DND-41 (cell line): ENCODE results near the gene PUM1.

Experiments
- ATAC-seq: fragments of 200-7000 bp; cut with Tn5 transposase; 3 replicates; pipeline ENCODE4 v1.9.1; 2021; ENCODE audit warnings: low read depth; ENCODE audit not compliant: insufficient read depth
- DNase-seq: peaks from one replicate; pipeline ENCODE4 v3.0.0-alpha.2; 2020
- H2AFZ ChIP-seq: 2 replicates; pipeline ENCODE4 v1.6.0; 2012; ENCODE audit warnings: low read depth, low read length
- H3K27ac ChIP-seq: 2 replicates; pipeline ENCODE4 v1.5.1; 2012; ENCODE audit warnings: low read length, inconsistent platforms
- H3K27me3 ChIP-seq: fragments of 200-600 bp; sonication (generic); 2 replicates; pipeline ENCODE4 v1.6.0; 2012; ENCODE audit warnings: low read length, mild to moderate bottlenecking, inconsistent platforms; ENCODE audit not compliant: insufficient read depth, poor library complexity
- H3K36me3 ChIP-seq: 2 replicates; pipeline ENCODE4 v1.5.1; 2012; ENCODE audit warnings: low read length, inconsistent platforms; ENCODE audit not compliant: insufficient read depth
- H3K4me1 ChIP-seq: 2 replicates; pipeline ENCODE4 v1.5.1; 2012; ENCODE audit warnings: mild to moderate bottlenecking, low read length; ENCODE audit not compliant: insufficient read depth
- H3K4me2 ChIP-seq: 2 replicates; pipeline ENCODE4 v1.6.0; 2012; ENCODE audit warnings: mild to moderate bottlenecking, moderate library complexity, low read length, inconsistent platforms; ENCODE audit not compliant: insufficient read depth
- H3K4me3 ChIP-seq, 2 experiments: fragments of 200-600 bp in 1 of 2; shearing (Covaris generic) in 1 of 2; 2 replicates each; pipeline ENCODE4 v1.5.1; 2012 to 2016; ENCODE audit warnings: inconsistent platforms in 2 of 2, low read length in 2 of 2, mild to moderate bottlenecking in 2 of 2, low read depth in 1 of 2, moderate library complexity in 1 of 2
- H3K79me2 ChIP-seq: 2 replicates; pipeline ENCODE4 v1.6.0; 2012; ENCODE audit warnings: low read length, inconsistent platforms; ENCODE audit not compliant: insufficient read depth
- H3K9ac ChIP-seq: 2 replicates; pipeline ENCODE4 v1.6.0; 2012; ENCODE audit warnings: low read depth, mild to moderate bottlenecking, inconsistent platforms, low read length, moderate library complexity
- H3K9me3 ChIP-seq: 2 replicates; pipeline ENCODE4 v1.5.1; 2012; ENCODE audit warnings: low read length, moderate library complexity, mild to moderate bottlenecking, inconsistent platforms; ENCODE audit not compliant: insufficient read depth, severe bottlenecking
- H4K20me1 ChIP-seq: 2 replicates; pipeline ENCODE4 v1.6.0; 2012; ENCODE audit warnings: low read length; ENCODE audit not compliant: insufficient read depth
- EZH2 ChIP-seq: IDR thresholded peaks from 3 replicates; pipeline ENCODE4 v1.6.1; 2012; ENCODE audit warnings: borderline replicate concordance, low read depth, mild to moderate bottlenecking, moderate library complexity, low read length, inconsistent platforms; ENCODE audit not compliant: severe bottlenecking
- TF ChIP-seq, protein P1 (sequence below): IDR thresholded peaks from 2 replicates; pipeline ENCODE4 v1.5.1; 2012; ENCODE audit warnings: borderline replicate concordance, low read length, moderate library complexity, mild to moderate bottlenecking; ENCODE audit not compliant: poor library complexity, severe bottlenecking; ENCODE audit errors: extremely low read depth

PUM1 gene

DNA sequence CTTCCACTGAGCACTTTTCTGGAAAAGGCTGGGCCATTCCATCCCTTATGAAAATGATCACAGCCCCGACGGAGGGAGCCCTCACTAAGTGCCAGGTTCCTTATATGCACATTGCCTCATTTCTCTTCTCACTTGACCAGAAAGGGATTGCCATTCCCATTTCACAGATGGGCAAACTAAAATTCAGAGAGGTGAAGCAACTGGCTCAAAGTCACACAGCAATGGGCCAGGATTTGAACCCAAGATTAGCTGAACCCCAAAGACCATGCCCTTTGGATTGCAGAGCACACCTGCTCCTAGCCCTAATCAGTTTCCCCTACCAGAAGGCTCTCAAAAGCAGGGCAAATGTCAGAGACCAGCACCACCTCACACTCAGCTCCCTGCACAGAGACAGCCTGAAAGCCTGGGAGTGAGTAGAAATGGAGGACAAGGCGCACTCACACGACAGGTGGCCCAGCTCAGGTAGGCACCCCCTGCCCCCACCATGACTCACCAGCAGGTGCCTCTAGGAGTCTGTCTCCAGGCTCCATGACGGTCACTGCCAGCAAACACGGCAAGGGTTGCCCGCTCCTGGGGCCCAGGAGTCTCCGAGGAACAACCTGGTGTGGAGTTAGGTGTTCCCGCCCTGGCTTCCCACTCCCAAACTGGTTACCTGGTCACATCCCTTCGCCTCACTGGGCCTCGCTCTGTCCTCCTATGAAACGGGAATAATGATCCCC is 178.6 kb downstream of the PUM1 start:
- Histone ChIP-seq H3K4me3 (no peak overlapping the region), H3K4me2 (no peak overlapping the region), H3K79me2 (no peaks in the 10 kb centered on the region), H4K20me1 (0 out of 2 replicates have a peak, but pooled peaks cover 7% of the 10 kb centered on the region), H3K36me3 (no peaks in the 10 kb centered on the region), H3K9ac (no peak overlapping the region), H3K9me3 (no peaks in the 10 kb centered on the region), H3K27ac (no peak overlapping the region), H3K27me3 (peaks cover 4% of the 10 kb centered on the region), H2AFZ (no peak overlapping the region), H3K4me1 (no peaks in the 10 kb centered on the region)
- no peak for DNase-seq
- no peak for ATAC-seq
- TF ChIP-seq, protein P1, sequence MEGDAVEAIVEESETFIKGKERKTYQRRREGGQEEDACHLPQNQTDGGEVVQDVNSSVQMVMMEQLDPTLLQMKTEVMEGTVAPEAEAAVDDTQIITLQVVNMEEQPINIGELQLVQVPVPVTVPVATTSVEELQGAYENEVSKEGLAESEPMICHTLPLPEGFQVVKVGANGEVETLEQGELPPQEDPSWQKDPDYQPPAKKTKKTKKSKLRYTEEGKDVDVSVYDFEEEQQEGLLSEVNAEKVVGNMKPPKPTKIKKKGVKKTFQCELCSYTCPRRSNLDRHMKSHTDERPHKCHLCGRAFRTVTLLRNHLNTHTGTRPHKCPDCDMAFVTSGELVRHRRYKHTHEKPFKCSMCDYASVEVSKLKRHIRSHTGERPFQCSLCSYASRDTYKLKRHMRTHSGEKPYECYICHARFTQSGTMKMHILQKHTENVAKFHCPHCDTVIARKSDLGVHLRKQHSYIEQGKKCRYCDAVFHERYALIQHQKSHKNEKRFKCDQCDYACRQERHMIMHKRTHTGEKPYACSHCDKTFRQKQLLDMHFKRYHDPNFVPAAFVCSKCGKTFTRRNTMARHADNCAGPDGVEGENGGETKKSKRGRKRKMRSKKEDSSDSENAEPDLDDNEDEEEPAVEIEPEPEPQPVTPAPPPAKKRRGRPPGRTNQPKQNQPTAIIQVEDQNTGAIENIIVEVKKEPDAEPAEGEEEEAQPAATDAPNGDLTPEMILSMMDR = no peak
- TF ChIP-seq EZH2 = no peak

DNA sequence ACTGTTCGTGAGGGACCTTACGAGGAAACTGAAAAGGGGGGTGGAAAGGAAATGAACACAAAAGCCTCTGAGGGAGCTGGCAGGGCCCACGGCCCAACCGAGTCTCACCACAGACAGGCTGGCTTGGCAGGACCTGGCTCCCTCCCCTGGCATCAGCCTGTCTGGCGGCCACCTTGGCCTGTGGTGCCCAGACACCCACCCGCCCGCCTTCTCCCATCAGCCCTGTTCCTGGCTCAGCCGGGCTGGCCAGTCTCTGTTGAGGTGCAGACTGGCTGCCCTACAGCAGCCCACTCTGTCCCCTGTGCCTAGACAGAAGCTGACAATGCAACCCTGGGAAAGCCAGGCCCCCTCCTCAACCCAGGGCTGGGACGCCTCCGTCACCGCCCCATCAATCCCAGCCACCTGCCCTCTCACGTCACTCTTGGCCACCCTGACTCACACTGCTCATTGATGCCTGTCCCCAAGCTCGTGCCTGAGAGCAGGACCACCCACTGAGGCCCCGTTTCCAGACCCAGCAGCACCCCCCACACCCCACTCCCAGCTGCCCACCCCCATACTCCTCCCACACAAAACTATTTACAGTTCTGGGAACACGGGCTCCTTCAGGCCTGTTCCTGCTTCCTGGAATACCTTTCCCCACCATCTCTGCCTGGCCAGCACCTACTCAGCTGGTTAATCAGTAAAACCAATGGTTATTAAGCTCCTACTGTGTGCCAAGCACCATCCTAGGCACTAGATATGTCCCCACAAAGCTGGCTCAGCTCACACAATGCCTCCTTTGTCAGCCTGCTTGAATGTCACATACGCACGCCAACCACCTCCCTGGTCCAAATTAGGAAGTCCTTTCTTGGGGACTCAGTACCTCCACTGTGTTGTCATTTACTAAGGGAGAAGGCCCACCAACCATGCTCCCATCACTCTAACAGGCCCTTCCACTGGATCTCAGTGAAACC is 179.7 kb downstream of the PUM1 start:
- Histone ChIP-seq H4K20me1 (0 out of 2 replicates have a peak, but pooled peaks cover 7% of the 10 kb centered on the region), H3K27me3 (peaks cover 7% of the 10 kb centered on the region), H3K4me2 (no peak overlapping the region), H3K79me2 (no peaks in the 10 kb centered on the region), H3K9ac (no peak overlapping the region), H3K4me3 (no peak overlapping the region), H3K36me3 (no peaks in the 10 kb centered on the region), H3K4me1 (no peaks in the 10 kb centered on the region), H3K27ac (no peak overlapping the region), H2AFZ (no peak overlapping the region), H3K9me3 (no peaks in the 10 kb centered on the region)
- ATAC-seq (no peak), DNase-seq (no peak)
- TF ChIP-seq, protein P1 = no peak
- no peak for TF ChIP-seq EZH2

DNA sequence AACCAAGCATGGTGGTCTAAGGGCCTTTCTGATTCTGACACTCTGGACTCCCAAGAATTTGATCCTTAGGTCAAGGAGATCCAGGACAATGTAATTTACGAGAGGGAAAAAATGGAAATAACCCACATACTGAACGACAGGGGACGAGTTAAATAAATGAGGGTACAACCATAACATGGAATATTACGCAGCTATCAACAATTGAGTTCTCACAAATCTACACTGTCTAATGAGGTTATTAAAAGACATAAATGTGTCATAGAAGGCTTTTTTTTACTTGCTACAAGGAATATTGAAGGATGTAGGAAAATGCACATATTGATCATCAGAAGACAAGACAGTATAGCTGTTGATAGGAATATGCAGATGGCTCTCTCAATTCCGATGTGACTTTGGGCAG is 180.8 kb downstream of the PUM1 start:
- H3K4me3 ChIP-seq = no peak overlapping the region
- ATAC-seq (no peak), DNase-seq (no peak)
- H4K20me1 ChIP-seq = 0 out of 2 replicates have a peak, but pooled peaks cover 7% of the 10 kb centered on the region
- H3K79me2 ChIP-seq = no peaks in the 10 kb centered on the region
- H3K4me1 ChIP-seq = no peaks in the 10 kb centered on the region
- TF ChIP-seq, protein P1 = no peak
- no peak for TF ChIP-seq EZH2
- peaks cover 7% of the 10 kb centered on the region for H3K27me3 ChIP-seq
- H3K9ac ChIP-seq = no peak overlapping the region
- H3K9me3 ChIP-seq = no peaks in the 10 kb centered on the region
- H2AFZ ChIP-seq = no peak overlapping the region
- no peak overlapping the region for H3K4me2 ChIP-seq
- no peaks in the 10 kb centered on the region for H3K36me3 ChIP-seq
- H3K27ac ChIP-seq = no peak overlapping the region
